Lung (tissue), 12 donors: ENCODE measurements around the gene IQSEC1. TPM values are rescaled to one million over a fixed set of nuclear protein-coding genes. Genes with fewer than 3 reads are reported as not detected.
A peak's percentile ranks its signal among the peaks of the same experiment; 100 is the strongest.

ENCODE experiments used
- ATAC-seq: fragments of 200-7000 bp; cut with Tn5 transposase; one replicate; pipeline ENCODE4 v1.9.1; 2020; ENCODE audit warnings: moderate number of reproducible peaks; ENCODE audit not compliant: insufficient read depth, low FRiP score
- DNase-seq, 3 donors: peaks; one replicate each; pipeline ENCODE4 v3.0.0-alpha.2; 2013 to 2017
- H3K27ac ChIP-seq, 2 donors: one replicate each; pipeline ENCODE4 v1.5.1; 2013; ENCODE audit warnings: mild to moderate bottlenecking in 2 of 2, moderate library complexity in 2 of 2, control low read depth in 1 of 2, inconsistent platforms in 1 of 2, low read depth in 1 of 2, low read length in 1 of 2
- H3K27me3 ChIP-seq, 3 donors: one replicate each; pipeline ENCODE4 v1.5.1; 2013; ENCODE audit warnings: low read length in 2 of 3; ENCODE audit not compliant: control insufficient read depth in 3 of 3, insufficient read depth in 3 of 3
- H3K36me3 ChIP-seq, 4 donors: one replicate each; pipeline ENCODE4 v1.5.1; 2013; ENCODE audit warnings: low read length in 4 of 4, mild to moderate bottlenecking in 1 of 4, moderate library complexity in 1 of 4; ENCODE audit not compliant: control insufficient read depth in 4 of 4, insufficient read depth in 4 of 4
- H3K4me1 ChIP-seq, 5 donors: one replicate each; pipeline ENCODE4 v1.5.1; 2013; ENCODE audit warnings: low read length in 5 of 5, mild to moderate bottlenecking in 2 of 5, moderate library complexity in 1 of 5; ENCODE audit not compliant: control insufficient read depth in 5 of 5, insufficient read depth in 5 of 5
- H3K4me3 ChIP-seq: one replicate; pipeline ENCODE4 v1.5.1; 2013; ENCODE audit warnings: mild to moderate bottlenecking, control low read depth, moderate library complexity
- H3K9ac ChIP-seq, 2 donors: one replicate each; pipeline ENCODE4 v1.5.1; 2013; ENCODE audit warnings: low read length in 2 of 2, control low read depth in 1 of 2; ENCODE audit not compliant: insufficient read depth in 1 of 2
- H3K9me3 ChIP-seq, 4 donors: one replicate each; pipeline ENCODE4 v1.5.1; 2013; ENCODE audit warnings: low read length in 3 of 4, mild to moderate bottlenecking in 1 of 4, moderate library complexity in 1 of 4; ENCODE audit not compliant: control insufficient read depth in 4 of 4, insufficient read depth in 3 of 4
- CTCF ChIP-seq: IDR thresholded peaks from 2 replicates; pipeline ENCODE4 v1.5.1; 2012; ENCODE audit warnings: mild to moderate bottlenecking; ENCODE audit errors: control extremely low read depth, extremely low read depth
- WGBS, 2 donors: extraction: QIAGEN DNeasy Blood & Tissue Kit; methylation state at CpG; one replicate each; pipeline ENCODE4 v1.1.7; 2013; 5-methylcytosine and 5-hydroxymethylcytosine counted together
- polyA plus RNA-seq, 2 donors: library from polyadenylated mRNA; stranded (reverse); fragments of 200-250 nt; gene quantifications; one replicate each; pipeline ENCODE4 v1.2.1, GENCODE V29; 2013
- total RNA-seq, 2 donors: library from RNA; depleted of rRNA in 1 of 2; stranded (reverse); fragments of >200 nt in 1 of 2; gene quantifications; one replicate each; pipeline ENCODE4 v1.2.1, GENCODE V29; 2014 to 2021
- donor health status: control.
- donor health status: control.
- donor health status: Bipolar disorder and iron deficiency.
- donor health status: healthy.
- donor health status: DM: yes; HTN: yes; CAD: no.

IQSEC1 gene
- total and polyA plus RNA-seq, 4 donors = 13.9 to 69.1 (median 31.1) TPM

DNA sequence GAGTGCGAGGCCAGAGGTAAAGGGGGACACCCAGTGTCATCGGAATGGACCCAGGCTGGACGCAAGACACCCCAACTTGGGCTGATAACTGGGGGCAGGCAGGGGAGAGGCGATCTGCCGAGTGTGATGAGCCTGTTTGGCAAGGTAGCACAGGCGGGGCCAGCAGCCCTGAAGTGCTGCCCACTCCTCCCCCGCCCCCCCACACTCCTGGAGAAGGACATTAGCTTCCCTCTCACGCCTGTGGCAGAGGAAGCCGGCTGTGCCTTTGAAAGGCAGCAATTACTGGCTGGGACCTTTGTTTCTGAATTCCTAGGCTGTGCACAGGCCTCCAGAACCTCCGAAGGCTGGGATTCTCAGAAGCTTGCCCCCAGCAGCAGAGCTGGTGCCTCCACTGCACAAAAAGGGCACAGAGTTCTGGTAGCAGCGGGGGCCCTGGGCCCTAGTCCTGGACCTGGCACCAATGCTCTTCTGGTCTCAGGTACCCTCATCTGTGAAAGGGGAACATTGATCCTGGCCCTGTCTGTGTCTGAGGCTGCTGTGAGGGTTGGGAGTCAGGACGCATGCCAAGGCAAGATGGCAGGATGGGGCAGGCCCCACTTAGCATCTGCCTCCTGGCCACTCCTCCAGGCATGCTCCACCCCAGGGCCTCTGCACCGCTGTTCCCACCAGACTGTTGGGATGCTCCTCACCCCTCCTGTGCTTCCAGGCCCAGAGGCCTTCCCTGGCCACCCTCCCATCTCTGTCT lies 28.6 kb downstream of the IQSEC1 start:
- ATAC-seq = no peak
- no peak for TF ChIP-seq CTCF
- Histone ChIP-seq H3K27me3 (no peaks in the 10 kb centered on the region), H3K4me3 (no peak overlapping the region), H3K36me3 (no peaks in the 10 kb centered on the region), H3K27ac (no peak overlapping the region), H3K4me1 (peaks cover 0 to 5% (median 0%) of the 10 kb centered on the region in 5 donors), H3K9ac (no peak overlapping the region), H3K9me3 (no peaks in the 10 kb centered on the region)
- 81 to 90% methylated on average over 13 of the region's 13 CpGs for WGBS, 2 donors
- no peak for DNase-seq

- Histone ChIP-seq H3K27ac (no peak overlapping the region), H3K9me3 (no peaks in the 10 kb centered on the region), H3K36me3 (no peaks in the 10 kb centered on the region), H3K4me1 (peaks cover 0 to 8% (median 0%) of the 10 kb centered on the region in 5 donors), H3K4me3 (no peak overlapping the region), H3K27me3 (no peaks in the 10 kb centered on the region), H3K9ac (no peak overlapping the region)
- DNase-seq = no peak
- TF ChIP-seq CTCF = no peak
- 78 to 80% methylated on average over 9 of the region's 9 CpGs for WGBS, 2 donors
- no peak for ATAC-seq
Measured at GRCh38 chr3:13043656-13044055, 29.6 kb downstream of the IQSEC1 start.

GRCh38 chr3:13042715-13043271 lies 30.4 kb downstream of the IQSEC1 start:
- 89 to 92% methylated on average over 20 of the region's 20 CpGs for WGBS, 2 donors
- ATAC-seq = no peak
- Histone ChIP-seq H3K36me3 (no peaks in the 10 kb centered on the region), H3K27ac (no peak overlapping the region), H3K9me3 (no peaks in the 10 kb centered on the region), H3K4me1 (peaks cover 0 to 8% (median 0%) of the 10 kb centered on the region in 5 donors), H3K4me3 (no peak overlapping the region), H3K27me3 (peaks cover 0 to 2% (median 0%) of the 10 kb centered on the region in 3 donors), H3K9ac (no peak overlapping the region)
- no peak for TF ChIP-seq CTCF
- DNase-seq = peak in 1 of 3 donors; percentile 47
